Midbrain (tissue), 1 donor: ENCODE measurements around the gene TIMD4.

ENCODE experiments used
- DNase-seq: peaks from one replicate; lab custom pipeline; 2025; lab: John Stamatoyannopoulos, UW

TIMD4 gene

GRCh38 chr5:156922207-156922792, 40.7 kb downstream of the TIMD4 start:
- no peak for DNase-seq

DNA sequence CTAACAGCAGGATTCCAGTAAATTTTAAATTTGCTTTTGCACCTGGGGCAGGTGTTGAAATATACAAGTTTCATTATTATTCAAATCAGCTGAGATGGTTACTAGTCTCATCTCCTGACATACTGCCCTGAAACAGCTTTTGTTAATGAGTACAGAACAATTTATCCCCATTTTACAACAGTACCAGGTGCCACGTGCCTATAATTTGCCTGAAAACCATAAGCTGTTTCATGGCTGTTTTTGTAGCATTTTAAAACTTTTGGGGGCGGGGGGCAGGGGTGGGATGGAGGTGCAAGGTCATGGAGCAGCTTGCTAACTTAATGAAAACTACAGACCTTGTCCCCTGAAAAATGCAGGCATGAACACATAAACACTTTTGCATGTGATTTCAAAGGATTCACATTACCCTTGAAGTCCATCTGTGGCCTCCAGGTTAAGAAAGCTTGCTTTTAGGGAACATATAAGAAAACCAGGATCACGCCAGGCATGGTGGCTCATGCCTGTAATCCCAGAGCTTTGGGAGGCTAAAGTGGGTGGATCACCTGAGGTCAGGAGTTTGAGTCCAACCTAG, 42.1 kb downstream of the TIMD4 start:
- no peak for DNase-seq

DNA sequence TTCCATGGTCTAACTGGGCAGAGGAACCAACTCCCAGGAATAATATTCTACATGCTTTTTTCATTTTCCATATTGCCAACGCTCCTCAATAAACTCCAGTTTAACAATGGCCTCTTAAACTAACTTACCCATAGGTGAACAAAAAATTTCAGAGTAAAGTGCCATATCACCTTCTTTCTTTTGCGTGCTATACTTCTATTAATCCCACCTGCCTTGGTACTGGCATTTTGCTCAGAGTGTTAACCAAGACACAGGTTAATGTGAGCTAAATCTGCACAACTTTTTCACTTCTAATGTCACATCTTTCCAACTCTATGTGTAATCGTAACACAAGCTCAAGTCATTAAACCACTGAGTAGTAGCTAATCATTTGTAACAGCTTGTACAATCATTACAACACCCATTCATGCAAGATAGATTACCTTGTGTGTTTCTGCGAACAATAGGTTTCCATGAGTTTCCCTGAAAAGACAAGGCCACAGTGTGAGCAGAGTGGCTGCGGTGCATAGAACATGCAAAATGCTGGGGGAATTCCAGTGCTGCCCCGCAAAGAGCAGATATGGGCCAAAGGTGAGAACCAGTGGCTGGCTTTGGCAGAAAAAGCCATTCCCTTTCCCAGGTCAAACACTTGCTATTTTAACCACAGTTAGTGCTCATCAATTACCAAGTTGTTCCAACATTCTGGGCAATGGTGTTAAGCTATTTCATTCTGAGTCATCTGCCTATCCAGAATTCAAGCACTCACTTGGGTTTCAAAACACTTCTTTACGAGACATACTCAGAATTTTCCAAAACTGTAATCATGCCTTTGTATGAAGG, 42.8 kb downstream of the TIMD4 start:
- no peak for DNase-seq

GRCh38 chr5:156918311-156918845, 44.6 kb downstream of the TIMD4 start:
- DNase-seq: no peak

DNA sequence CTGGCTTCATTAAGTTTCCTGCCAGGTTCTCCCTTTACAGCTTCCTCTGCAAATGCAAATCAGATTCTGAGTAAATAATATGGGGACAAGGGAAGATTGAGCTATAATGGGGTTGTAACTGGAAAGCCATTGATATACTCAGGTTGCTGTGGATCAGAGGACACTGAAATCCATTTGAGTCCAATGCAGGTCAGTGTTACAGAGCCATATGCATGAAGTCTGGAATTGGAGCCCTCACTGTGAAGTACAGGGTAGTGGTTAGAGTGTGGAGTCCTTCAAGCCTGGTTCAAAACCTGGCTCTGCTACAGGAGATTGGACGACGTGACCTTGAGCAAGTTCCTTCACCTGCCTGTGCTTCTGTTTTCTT, 48.7 kb downstream of the TIMD4 start:
- DNase-seq: no peak

DNA sequence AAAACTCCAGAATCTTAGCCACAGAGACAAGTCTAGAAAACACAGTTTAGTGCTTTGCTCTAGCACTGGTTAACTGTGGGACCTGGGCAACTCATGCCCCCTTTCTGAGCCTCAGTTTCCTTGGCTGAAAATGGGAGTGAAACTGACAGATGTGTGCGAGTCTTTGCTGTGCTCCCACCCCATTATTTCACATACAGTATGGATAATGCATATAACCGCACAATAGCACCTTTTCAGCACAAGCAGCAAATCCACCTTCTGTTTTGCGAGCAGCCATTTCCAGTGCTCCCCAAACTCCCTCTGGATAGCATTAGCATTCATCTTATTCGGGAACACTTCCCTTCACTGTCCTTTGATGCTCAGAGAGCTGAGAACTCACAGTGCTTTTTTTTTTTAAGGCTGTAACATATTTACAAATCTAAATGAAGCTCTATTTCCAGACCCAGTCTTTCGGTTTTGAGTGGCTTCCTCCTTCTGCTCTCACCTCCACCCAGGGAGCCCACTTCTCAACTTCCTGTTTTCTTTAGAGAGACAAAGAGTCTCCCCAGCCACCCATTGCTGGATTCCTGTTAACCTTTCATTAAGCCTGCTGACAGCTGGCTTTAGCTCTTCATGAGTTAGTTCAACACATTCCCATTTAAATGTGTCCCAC, 49.2 kb downstream of the TIMD4 start:
- no peak for DNase-seq

DNA sequence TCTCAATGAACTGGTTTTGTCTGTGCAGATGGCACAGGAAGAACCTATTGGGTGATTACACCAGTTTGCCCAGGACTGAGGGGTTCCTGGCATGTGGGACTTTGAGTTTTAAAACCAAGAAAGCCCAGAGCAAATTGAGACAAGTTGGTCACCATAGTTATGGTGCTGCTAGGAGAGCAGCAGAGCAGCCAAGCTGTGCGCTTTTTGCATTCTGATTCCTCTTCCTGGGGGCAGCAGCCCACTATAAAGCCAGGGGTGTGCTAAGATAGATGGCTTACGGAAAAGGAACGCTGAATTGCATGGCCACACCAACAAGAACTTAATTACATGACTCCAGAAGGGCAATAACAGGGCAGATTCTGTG, 49.7 kb downstream of the TIMD4 start:
- no peak for DNase-seq

GRCh38 chr5:156912869-156913268, 50.2 kb downstream of the TIMD4 start:
- DNase-seq: no peak

DNA sequence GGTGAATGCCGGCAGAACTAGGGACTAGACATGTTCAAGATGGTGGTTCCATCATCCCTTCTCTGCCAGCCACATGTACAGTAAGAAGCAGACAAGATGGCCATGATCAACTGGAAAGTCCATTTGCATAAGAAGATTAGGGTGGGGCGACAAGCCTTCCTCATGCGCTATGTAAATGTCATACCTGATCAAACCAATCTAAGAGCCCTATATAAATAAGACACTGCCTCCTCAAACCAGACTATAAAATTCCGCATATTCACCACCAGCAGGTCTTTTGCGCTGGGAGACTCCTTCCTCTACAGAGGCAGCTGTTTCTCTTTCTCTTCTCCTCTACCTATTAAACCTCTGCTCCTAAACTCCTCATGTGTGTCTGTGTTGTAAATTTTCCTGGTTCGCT, 53.8 kb downstream of the TIMD4 start:
- DNase-seq: no peak

DNA sequence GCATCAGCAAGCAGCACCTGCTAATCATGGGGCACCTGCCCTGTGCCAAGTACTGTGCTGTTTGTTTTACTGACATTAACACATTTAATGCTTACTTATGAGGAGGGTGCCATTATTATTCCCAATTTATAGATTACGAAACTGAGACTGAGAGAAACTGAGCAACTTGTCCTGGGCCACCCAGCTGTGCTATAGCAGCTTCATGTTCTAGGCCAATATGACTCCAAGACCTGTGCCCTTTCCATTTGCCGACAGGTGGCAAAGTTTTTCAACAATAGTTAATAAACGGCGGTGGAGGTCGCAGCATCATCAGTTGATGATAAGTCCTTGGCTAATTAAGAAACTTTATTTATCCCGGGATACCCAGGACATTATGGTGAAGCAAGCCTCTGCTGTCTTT, 55.4 kb downstream of the TIMD4 start:
- DNase-seq: no peak

GRCh38 chr5:156906807-156907206, 56.2 kb downstream of the TIMD4 start:
- DNase-seq: no peak

DNA sequence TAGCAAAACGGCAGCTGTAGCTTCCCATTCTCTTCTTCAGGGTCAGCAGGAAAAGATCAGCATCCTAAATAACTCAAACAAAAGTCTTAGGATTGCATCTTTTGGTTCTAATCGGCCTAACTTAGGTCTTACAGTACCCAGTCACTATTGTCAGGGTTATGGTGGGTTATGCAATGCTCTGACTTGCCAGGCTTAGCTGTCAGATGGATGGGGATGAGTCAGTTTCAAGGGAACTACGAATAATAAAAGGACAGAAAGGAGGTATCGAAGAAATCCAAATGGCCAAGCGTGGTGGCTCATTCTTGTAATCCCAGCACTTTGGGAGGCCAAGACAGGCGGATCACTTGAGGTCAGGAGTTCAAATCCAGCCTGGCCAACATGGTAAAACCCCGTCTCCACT, 66.5 kb downstream of the TIMD4 start:
- no peak for DNase-seq

DNA sequence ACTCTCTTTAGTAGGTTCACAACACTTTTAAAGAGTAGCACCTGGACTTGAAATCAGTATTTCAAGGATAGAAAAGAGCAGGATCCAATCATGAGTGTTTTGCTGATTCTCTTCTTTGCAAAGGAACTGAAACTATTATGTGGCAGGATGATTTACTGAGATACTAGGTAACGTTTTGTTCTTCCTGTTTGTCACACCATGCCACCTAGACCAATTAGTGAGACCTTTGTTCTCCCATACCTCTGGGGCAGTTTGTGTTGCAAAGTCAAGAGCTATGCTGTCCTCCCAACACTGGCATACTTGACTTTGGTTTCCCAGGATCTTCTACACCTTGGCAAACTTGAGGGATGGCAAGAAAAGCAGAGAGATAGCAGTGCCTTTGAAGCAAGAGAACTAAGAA, 69.5 kb downstream of the TIMD4 start:
- DNase-seq: no peak

- no peak for DNase-seq
These were observed 70.2 kb downstream of the TIMD4 start for GRCh38 chr5:156892864-156893263.

GRCh38 chr5:156892223-156892622, 70.8 kb downstream of the TIMD4 start:
- no peak for DNase-seq

DNA sequence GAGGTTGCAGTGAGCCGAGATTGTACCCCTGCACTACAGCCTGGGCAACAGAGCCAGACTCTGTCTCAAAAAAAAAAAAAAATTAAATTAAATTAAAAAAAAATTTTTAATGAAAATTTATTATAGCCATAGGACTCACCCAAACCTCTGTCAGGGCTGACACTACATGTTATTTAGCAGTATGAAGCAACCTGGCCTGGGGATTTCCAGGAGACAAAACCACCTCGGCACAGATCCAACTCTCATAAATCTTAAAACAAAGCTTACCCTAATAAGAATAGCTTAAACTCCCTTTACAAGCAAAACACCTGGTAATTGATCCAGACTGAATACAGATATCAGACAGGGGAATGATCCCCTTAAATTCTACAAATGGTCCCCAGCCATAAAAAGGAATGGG, 74.5 kb downstream of the TIMD4 start:
- no peak for DNase-seq

GRCh38 chr5:156883316-156883875, 79.6 kb downstream of the TIMD4 start:
- DNase-seq: no peak

DNA sequence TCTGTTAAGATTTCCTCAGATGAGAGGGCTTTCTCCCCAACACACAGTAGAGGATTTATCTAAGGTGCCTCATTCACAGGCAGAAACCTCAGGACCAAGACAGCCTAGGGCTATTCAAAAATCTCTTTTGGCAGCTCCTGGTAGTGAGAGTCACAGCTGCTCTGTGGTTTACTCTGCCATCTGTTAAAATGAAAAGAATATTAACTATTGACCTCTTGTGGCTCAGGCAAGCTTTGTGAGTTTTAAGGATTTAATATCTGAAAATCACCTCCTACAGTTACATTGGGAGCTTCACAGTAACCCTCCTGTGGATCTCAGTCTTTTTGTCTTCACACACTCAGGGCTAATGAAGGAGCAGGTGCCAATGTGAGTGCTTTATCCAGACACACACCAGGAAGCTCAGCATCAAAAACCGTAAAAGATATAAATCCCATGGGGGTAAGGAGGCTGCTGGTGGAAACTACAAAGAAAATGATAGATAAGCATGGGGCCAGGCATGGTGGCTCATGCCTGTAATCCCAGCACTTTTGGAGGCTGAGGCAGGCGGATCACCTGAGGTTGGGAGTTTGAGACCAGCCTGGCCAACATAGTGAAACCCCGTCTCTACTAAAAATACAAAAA, 83.3 kb downstream of the TIMD4 start:
- DNase-seq: no peak

DNA sequence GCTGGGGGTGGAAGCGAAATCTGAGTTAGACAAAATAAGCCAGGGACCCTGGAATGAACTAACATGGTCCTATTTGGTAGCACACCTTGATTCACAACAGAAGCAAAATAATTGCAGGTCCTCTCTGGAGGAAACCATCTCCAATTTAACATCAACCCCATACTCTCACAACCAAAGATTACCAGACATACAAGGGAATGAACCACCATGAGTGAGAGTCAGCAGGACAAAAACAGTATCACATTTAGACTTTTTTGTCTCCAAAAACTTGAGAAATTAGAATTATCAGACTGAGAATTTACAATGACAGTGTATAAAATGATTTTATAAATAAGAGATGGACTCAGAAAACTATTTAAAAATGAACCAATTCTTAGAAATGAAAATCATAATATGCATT, 91.8 kb downstream of the TIMD4 start:
- no peak for DNase-seq

DNA sequence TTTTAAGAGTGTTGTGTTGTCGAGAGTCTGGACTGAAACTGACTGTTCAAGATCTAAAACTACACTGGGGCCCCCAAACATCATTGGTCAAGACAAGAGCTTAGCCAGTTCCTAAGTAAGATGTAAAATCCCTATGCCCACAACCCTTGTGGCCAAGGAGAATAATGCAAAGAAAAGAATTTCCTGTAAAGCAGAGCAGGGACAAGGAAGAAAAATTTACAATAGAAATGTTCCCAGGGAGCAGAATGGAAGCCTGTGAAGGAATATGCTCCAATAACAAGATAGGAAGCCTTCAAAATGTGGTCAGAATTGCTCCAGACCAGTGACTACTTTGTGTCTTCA, 92.6 kb downstream of the TIMD4 start:
- no peak for DNase-seq
